Tongue (tissue), 2 donors: ENCODE results near the gene KCNJ9. TPM values are rescaled to one million over a fixed set of nuclear protein-coding genes. Genes with fewer than 3 reads are reported as not detected.
A peak's percentile ranks its signal among the peaks of the same experiment; 100 is the strongest.
"Not testable (repeated sequence)": the region's sequence is repeated elsewhere in the genome, so short reads cannot be mapped to it uniquely, and the experiment has no call there.

Source experiments
- DNase-seq: peaks from one replicate; pipeline ENCODE4 v3.0.0-alpha.2; 2015
- total RNA-seq: library from RNA; depleted of rRNA; stranded (reverse); fragments of >200 nt; gene quantifications from one replicate; pipeline ENCODE4 v1.2.3, GENCODE V29; 2014

KCNJ9 gene
- total RNA-seq, 1 donor from 2014 or later = not detected

DNA sequence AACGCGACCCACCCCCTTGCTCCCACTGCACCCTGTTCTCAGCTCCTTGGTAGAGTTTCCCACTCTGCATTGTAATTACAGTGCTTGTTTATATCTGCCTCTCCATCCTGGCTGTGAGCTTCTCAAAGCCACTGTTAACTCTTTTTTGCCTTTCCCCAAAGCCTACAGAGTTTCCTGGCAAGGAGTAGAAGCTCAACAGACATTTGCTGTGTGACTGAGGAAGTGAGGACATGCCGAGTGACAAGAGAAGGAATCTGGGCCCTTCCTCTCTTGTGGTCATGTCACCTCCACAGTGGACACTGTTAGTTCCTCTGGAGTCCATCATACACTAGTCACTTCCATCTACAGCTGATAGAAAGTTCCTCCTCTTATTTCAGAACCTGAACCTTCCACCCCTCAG, 23.1 kb downstream of the KCNJ9 start:
- DNase-seq = no peak

DNA sequence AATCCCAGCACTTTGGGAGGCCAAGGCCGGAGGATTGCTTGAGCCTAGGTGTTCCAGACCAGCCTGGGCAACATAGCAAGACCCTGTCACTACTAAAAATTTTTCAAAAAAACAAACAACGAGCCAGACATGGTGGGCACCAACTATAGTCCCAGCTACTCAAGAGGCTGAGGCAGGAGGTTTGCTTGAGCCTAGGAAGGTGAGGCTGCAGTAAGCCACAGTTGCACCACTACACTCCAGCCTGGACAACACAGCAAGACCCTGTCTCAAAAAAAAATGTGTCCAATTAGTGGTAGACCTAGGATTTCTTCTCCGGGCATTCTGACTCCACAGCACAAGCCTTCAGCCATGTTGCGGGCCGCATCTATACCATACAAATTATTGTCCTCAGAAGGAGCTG, 23.8 kb downstream of the KCNJ9 start:
- no peak for DNase-seq

- no peak for DNase-seq
Measured at GRCh38 chr1:160107512-160107911, 26.2 kb downstream of the KCNJ9 start.

- DNase-seq = peak; percentile 73
Measured at GRCh38 chr1:160108888-160109662, 27.7 kb downstream of the KCNJ9 start.

DNA sequence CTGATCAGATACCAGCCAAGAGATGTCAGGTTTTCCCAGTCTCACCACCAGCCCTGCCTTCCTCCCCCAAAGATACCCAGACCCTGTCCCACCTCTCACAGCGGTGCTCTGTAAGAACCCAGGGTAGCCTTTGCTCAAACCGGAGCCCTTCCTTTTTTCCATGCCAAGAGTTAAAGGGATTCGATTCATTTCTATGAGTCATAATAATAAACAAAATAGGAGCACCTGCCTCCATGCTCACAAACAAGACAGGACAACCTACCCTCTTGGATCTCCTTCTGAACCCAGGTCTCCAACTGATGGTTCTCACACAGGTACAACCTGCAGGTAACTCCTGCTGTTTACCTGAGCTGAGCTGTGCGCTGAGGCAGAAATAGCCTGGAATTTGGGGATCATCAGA, 28.3 kb downstream of the KCNJ9 start:
- DNase-seq = no peak

- not testable (repeated sequence) for DNase-seq
Measured at GRCh38 chr1:160111462-160111861, 30.1 kb downstream of the KCNJ9 start.

DNA sequence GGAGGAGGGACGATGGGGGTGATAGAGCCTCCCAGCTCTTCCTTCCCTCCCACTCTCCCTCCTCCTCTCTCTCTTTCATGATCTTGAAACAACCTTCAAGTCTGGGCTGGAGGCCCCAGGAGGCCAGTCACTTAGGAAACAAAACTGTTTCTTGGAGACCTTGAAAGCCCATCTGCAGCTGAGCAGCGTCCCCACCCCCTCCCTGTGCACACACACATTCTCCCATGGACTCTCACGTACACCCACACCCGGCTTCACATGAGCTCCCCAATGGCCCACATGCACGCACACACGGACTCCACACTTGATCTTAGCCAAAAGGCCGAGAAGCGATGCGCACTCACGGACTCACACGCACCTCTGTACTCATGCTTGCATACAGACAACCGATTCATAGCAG, 31.0 kb downstream of the KCNJ9 start:
- DNase-seq = peak; percentile 83

GRCh38 chr1:160113407-160113806, 32.1 kb downstream of the KCNJ9 start:
- no peak for DNase-seq

GRCh38 chr1:160114085-160114484, 32.7 kb downstream of the KCNJ9 start:
- DNase-seq = peak; percentile 54

GRCh38 chr1:160115545-160116282, 34.4 kb downstream of the KCNJ9 start, which contains the start of gene ATP1A2:
ATP1A2 (plus strand) TSS chr1:160115759; CDS start chr1:160115862, 103 bp downstream.
- DNase-seq = peak; percentile 76

GRCh38 chr1:160116283-160117147, 35.2 kb downstream of the KCNJ9 start:
- DNase-seq = peak; percentile 76

DNA sequence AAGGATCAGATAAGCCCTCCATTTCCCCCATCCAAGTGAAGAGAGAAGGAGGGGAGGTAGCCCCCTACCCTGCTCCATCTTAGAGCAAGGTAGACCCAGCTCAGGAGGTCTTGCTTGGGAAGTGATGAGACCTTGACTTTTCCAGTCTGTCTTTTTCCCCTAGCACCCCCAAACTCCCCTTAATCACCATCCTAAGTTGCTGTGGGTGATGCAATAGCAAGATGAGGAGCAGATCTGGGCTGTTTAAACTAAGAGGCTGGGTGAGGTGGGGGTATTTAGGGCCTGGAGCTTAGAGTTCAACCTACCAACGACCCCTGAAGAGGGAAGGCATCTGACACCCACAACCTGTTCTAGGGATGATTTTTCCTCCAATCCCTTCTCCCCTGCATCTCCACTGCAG, 36.0 kb downstream of the KCNJ9 start:
- no peak for DNase-seq

- DNase-seq = peak; percentile 86
Measured at GRCh38 chr1:160117709-160118183, 36.4 kb downstream of the KCNJ9 start.

GRCh38 chr1:160118928-160119327, 37.6 kb downstream of the KCNJ9 start:
- DNase-seq = no peak

DNA sequence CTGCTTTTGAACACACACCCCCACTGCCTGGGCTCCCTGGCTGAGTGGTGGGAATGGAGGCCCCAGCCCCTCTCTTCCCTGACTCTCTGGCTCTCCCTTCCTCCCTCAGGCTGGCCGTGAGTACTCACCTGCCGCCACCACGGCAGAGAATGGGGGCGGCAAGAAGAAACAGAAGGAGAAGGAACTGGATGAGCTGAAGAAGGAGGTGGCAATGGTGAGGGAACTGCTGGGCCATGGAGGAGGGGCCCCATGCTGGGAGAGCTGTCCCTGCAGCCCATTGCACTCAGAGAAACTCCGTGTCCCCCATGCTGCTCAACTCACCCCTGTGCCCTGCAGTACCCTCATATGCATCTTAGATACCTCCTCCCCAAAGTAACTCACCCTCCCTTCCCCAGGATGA, 39.5 kb downstream of the KCNJ9 start:
- DNase-seq = no peak

GRCh38 chr1:160121388-160121787, 40.0 kb downstream of the KCNJ9 start:
- no peak for DNase-seq

DNA sequence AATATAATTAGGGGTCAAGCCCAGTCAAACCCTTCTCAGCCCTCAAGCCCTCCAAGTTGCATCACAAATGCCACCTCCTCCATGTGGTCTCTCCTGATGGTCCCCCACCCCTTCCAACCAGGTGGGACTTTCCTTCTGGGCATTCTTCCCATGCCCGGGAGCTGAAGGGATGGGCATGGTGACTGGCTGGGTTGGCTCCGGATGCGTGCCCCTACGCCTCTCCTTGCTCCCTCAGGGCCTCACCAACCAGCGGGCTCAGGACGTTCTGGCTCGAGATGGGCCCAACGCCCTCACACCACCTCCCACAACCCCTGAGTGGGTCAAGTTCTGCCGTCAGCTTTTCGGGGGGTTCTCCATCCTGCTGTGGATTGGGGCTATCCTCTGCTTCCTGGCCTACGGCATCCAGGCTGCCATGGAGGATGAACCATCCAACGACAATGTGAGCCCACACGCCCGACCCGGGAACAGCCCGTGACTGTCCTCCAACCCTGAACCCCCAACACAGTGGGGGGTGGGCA, 41.7 kb downstream of the KCNJ9 start:
- no peak for DNase-seq

GRCh38 chr1:160123726-160124125, 42.4 kb downstream of the KCNJ9 start:
- DNase-seq = no peak

GRCh38 chr1:160124705-160125478, 43.6 kb downstream of the KCNJ9 start:
- DNase-seq = no peak

GRCh38 chr1:160125746-160126145, 44.4 kb downstream of the KCNJ9 start:
- no peak for DNase-seq

GRCh38 chr1:160126342-160126741, 45.0 kb downstream of the KCNJ9 start:
- not testable (repeated sequence) for DNase-seq
